Uterus (tissue), 4 donors: ENCODE data around the gene ASPG. TPM values are rescaled to one million over a fixed set of nuclear protein-coding genes. Genes with fewer than 3 reads are reported as not detected.

Source experiments
- DNase-seq, 2 donors: peaks; one replicate each; pipeline ENCODE4 v3.0.0-alpha.2; 2019 to 2020
- H3K27ac ChIP-seq, 2 donors: fragments of 200-600 bp; sonication (generic); 1 replicate in 1 of 2; 2 replicates in 1 of 2; pipeline ENCODE4 v1.5.1; 2016 to 2018
- H3K27me3 ChIP-seq, 2 donors: fragments of 200-600 bp; sonication (generic); one replicate each; pipeline ENCODE4 v1.5.1; 2018 to 2019; ENCODE audit warnings: control low read depth in 1 of 2
- H3K36me3 ChIP-seq, 2 donors: fragments of 200-600 bp; sonication (generic); one replicate each; pipeline ENCODE4 v1.5.1; 2019; ENCODE audit warnings: control low read depth in 1 of 2
- H3K4me1 ChIP-seq, 2 donors: fragments of 200-600 bp; sonication (generic); one replicate each; pipeline ENCODE4 v1.5.1; 2018 to 2019; ENCODE audit warnings: control low read depth in 1 of 2
- H3K4me3 ChIP-seq, 2 donors: fragments of 200-600 bp; sonication (generic); 1 replicate in 1 of 2; 2 replicates in 1 of 2; pipeline ENCODE4 v1.5.1; 2018 to 2019; ENCODE audit warnings: mild to moderate bottlenecking in 1 of 2
- H3K9me3 ChIP-seq, 2 donors: fragments of 200-600 bp; sonication (generic); one replicate each; pipeline ENCODE4 v1.5.1; 2019; ENCODE audit warnings: control low read depth in 1 of 2
- POLR2A ChIP-seq, 2 donors: fragments of 450-650 bp; IDR thresholded peaks; one replicate each; pipeline ENCODE4 v1.6.1; 2016; ENCODE audit warnings: antibody characterized with exemption in 2 of 2, mild to moderate bottlenecking in 1 of 2, moderate library complexity in 1 of 2
- intact Hi-C: fragments of 100-400 bp; cut with DNase I; formaldehyde crosslinking; loops from one replicate; pipeline ENCODE4 v1.15.1; 2023; ENCODE audit warnings: low total_unique reads
- total RNA-seq, 4 donors: library from RNA; depleted of rRNA in 3 of 4; stranded (reverse); fragments of >200 nt in 3 of 4; gene quantifications; one replicate each; pipeline versions ENCODE4 v1.1.0 to v1.2.4, GENCODE V29; 2014 to 2023
- TF ChIP-seq, protein P1 (sequence below), 4 experiments: fragments of 200-600 bp in 2 of 4; fragments of 450-650 bp in 2 of 4; sonication (generic) in 2 of 4; IDR thresholded peaks; one replicate each; pipeline ENCODE4 v1.5.1; 2016 to 2019; ENCODE audit warnings: antibody characterized with exemption in 4 of 4, mild to moderate bottlenecking in 2 of 4, moderate library complexity in 1 of 4
- donor health status: DM: yes; HTN: yes; CAD: no.

ASPG gene
- total RNA-seq, 4 donors from 2014 or later, result 0.41 to 16.2 (median 0.51) TPM; not detected in 1

DNA sequence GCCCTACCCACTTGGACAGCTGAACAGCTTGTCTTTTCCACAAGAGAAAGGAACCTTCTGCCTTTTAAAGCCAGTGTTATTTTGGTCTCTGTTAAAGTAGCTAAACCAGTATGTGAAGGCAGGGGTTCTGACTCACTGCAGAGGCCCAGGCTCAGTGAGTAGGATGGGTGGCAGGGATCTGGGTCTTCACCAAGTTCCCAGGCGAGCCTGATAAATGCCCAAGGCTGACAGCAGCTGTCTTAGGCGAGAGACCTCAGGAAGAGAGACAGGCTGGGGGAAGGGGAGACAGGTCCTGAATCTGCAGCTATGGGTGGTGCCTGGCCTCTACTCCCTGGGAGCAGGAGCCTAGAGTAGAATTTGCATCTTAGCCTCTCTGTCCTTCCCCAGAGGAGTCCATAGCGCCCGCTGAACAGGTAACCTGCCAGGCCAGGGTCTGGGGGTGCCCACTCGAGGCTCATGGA, 34.8 kb downstream of the ASPG start:
- Histone ChIP-seq H3K9me3 (peaks cover 0 to 13% of the 10 kb centered on the region in 2 donors), H3K27me3 (peaks cover 0 to 6% of the 10 kb centered on the region in 2 donors), H3K4me3 (no peak overlapping the region), H3K4me1 (peaks cover 0 to 15% of the 10 kb centered on the region in 2 donors), H3K36me3 (no peaks in the 10 kb centered on the region), H3K27ac (no peak overlapping the region)
- no peak for DNase-seq
- TF ChIP-seq POLR2A (IDR thresholded peaks at IDR 0.05), result no peak
- TF ChIP-seq, protein P1, sequence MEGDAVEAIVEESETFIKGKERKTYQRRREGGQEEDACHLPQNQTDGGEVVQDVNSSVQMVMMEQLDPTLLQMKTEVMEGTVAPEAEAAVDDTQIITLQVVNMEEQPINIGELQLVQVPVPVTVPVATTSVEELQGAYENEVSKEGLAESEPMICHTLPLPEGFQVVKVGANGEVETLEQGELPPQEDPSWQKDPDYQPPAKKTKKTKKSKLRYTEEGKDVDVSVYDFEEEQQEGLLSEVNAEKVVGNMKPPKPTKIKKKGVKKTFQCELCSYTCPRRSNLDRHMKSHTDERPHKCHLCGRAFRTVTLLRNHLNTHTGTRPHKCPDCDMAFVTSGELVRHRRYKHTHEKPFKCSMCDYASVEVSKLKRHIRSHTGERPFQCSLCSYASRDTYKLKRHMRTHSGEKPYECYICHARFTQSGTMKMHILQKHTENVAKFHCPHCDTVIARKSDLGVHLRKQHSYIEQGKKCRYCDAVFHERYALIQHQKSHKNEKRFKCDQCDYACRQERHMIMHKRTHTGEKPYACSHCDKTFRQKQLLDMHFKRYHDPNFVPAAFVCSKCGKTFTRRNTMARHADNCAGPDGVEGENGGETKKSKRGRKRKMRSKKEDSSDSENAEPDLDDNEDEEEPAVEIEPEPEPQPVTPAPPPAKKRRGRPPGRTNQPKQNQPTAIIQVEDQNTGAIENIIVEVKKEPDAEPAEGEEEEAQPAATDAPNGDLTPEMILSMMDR (IDR thresholded peaks at IDR 0.05), result no peak
- intact Hi-C loops, result no loop called here

DNA sequence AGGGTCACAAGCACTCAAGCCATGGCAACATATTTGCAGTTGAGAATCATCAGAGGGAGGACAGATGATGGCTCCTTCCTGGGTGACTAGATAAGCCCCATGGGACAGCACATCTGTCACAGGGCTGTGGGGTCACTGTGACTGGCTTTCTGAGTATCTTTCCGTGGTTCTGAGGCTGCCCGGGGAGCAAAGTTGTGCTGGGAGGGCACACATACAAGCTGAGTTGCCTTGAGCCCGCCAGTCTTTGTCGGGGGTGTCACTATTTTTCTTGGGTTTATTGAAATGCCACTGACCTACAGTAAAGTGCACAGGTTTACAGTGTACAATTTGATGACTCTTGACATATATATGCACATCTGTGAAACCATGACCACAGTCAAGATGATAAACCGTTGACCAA, 35.6 kb downstream of the ASPG start:
- Histone ChIP-seq H3K9me3 (peaks cover 0 to 14% of the 10 kb centered on the region in 2 donors), H3K4me1 (peaks cover 0 to 15% of the 10 kb centered on the region in 2 donors), H3K36me3 (no peaks in the 10 kb centered on the region), H3K27ac (no peak overlapping the region), H3K27me3 (peaks cover 0 to 6% of the 10 kb centered on the region in 2 donors), H3K4me3 (no peak overlapping the region)
- intact Hi-C loops, result no loop called here
- TF ChIP-seq, protein P1 (IDR thresholded peaks at IDR 0.05), result no peak
- no peak for TF ChIP-seq POLR2A (IDR thresholded peaks at IDR 0.05)
- DNase-seq, result no peak

DNA sequence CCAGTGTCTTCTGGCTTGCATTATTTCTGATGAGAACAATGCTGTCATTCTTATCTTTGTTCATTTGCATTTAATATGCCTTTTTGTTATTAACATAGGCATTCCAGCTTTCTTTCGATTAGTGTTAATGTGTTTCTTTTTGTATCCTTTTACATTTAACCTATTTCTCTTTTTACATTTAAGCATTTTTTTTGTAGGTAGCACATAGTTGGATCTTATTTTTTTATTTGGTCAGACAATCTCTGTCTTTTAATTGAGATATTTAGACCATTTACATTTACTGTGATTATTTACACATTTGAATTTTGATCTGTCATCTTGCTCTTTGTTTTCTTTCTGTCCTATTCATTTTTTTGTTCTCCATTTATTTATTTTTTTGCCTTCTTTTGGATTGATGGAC, 38.4 kb downstream of the ASPG start:
- Histone ChIP-seq H3K4me1 (no peaks in the 10 kb centered on the region), H3K27me3 (peaks cover 0 to 2% of the 10 kb centered on the region in 2 donors), H3K27ac (no peak overlapping the region), H3K36me3 (no peaks in the 10 kb centered on the region), H3K9me3 (peaks cover 0 to 14% of the 10 kb centered on the region in 2 donors), H3K4me3 (no peak overlapping the region)
- no peak for DNase-seq
- no peak for TF ChIP-seq POLR2A (IDR thresholded peaks at IDR 0.05)
- TF ChIP-seq, protein P1 (IDR thresholded peaks at IDR 0.05), result no peak
- intact Hi-C loops, result no loop called here

DNA sequence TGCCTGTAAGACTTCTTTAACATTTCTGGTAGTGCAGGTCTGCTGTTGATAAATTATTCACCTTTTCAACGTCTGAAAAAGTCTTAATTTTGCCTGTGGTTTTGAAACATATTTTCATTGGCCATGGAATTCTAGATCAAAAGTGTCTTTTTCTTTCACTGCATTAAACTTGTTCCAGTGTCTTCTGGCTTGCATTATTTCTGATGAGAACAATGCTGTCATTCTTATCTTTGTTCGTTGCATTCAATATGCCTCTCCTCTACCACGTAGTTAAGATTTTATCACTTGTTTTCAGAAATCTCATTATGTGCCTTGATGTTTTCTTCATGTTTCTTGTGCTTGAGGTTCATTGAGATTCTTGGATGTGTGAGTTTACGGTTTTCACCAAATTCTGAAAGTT, 39.5 kb downstream of the ASPG start:
- Histone ChIP-seq H3K36me3 (no peaks in the 10 kb centered on the region), H3K4me3 (no peak overlapping the region), H3K27ac (no peak overlapping the region), H3K9me3 (peaks cover 0 to 14% of the 10 kb centered on the region in 2 donors), H3K27me3 (peaks cover 0 to 2% of the 10 kb centered on the region in 2 donors), H3K4me1 (no peaks in the 10 kb centered on the region)
- intact Hi-C loops, result no loop called here
- no peak for TF ChIP-seq POLR2A (IDR thresholded peaks at IDR 0.05)
- TF ChIP-seq, protein P1 (IDR thresholded peaks at IDR 0.05), result no peak
- no peak for DNase-seq

DNA sequence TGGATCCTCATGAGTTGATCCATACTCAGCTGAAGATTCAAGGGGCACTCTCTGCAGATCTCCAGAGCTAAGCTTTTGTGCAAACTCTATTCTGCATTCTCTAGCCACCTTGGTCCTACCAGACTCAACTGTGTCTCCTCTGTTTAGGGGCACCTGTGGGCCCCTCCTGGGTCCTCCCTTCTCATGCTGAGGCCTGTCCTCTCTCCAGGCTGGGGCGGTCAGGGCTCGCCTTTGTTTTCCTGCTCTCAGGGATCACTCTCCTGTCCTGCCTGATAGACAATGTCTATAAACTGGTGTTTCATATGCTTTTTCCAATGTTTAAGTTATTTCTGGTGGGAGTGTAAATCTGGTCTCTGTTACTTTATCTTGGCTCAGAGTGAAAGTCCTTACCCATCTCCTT, 41.3 kb downstream of the ASPG start:
- H3K9me3 ChIP-seq, result peaks cover 0 to 14% of the 10 kb centered on the region in 2 donors
- H3K27ac ChIP-seq, result no peak overlapping the region
- no peak for TF ChIP-seq POLR2A (IDR thresholded peaks at IDR 0.05)
- TF ChIP-seq, protein P1 (IDR thresholded peaks at IDR 0.05), result no peak
- no peak for DNase-seq
- no peaks in the 10 kb centered on the region for H3K36me3 ChIP-seq
- intact Hi-C loops, result no loop called here
- H3K4me1 ChIP-seq, result no peaks in the 10 kb centered on the region
- H3K4me3 ChIP-seq, result no peak overlapping the region
- H3K27me3 ChIP-seq, result peaks cover 0 to 2% of the 10 kb centered on the region in 2 donors
